Liver (tissue), 3 donors: ENCODE data around the gene ATAT1.

Experiments
- ATF3 ChIP-seq: IDR thresholded peaks from 2 replicates; pipeline ENCODE4 v1.6.1; 2016; ENCODE audit warnings: antibody characterized with exemption
- CTCF ChIP-seq: fragments of 150-350 bp; IDR thresholded peaks from 2 replicates; pipeline ENCODE4 v1.5.1; 2017; ENCODE audit warnings: improper control_type of control experiment, low read depth, low read length; ENCODE audit not compliant: missing input control
- EGR1 ChIP-seq, 2 donors: IDR thresholded peaks; 2 replicates each; pipeline ENCODE4 v1.6.1; 2016 to 2018; ENCODE audit warnings: antibody characterized with exemption in 2 of 2, low read depth in 2 of 2
- GABPA ChIP-seq, 2 donors: IDR thresholded peaks in 1 of 2; conservative IDR thresholded peaks in 1 of 2; 2 replicates each; pipeline ENCODE4 v1.6.1; 2016; ENCODE audit warnings: antibody characterized with exemption in 2 of 2, mild to moderate bottlenecking in 1 of 2, moderate library complexity in 1 of 2
- JUND ChIP-seq, 2 donors: IDR thresholded peaks; 2 replicates each; pipeline ENCODE4 v1.6.1; 2016; ENCODE audit warnings: antibody characterized with exemption in 2 of 2
- MAX ChIP-seq: IDR thresholded peaks from 2 replicates; pipeline ENCODE4 v1.6.1; 2016; ENCODE audit warnings: antibody characterized with exemption
- RAD21 ChIP-seq, 2 donors: IDR thresholded peaks; 2 replicates each; pipeline ENCODE4 v1.6.1; 2016; ENCODE audit warnings: antibody characterized with exemption in 2 of 2, mild to moderate bottlenecking in 2 of 2
- REST ChIP-seq: IDR thresholded peaks from 2 replicates; pipeline ENCODE4 v1.6.1; 2016; ENCODE audit warnings: antibody characterized with exemption, mild to moderate bottlenecking
- SP1 ChIP-seq: IDR thresholded peaks from 2 replicates; pipeline ENCODE4 v1.6.1; 2018; ENCODE audit warnings: antibody characterized with exemption, mild to moderate bottlenecking
- TAF1 ChIP-seq: conservative IDR thresholded peaks from 2 replicates; pipeline ENCODE4 v1.6.1; 2016; ENCODE audit warnings: antibody characterized with exemption, mild to moderate bottlenecking
- YY1 ChIP-seq: IDR thresholded peaks from 2 replicates; pipeline ENCODE4 v1.6.1; 2016; ENCODE audit warnings: antibody characterized with exemption, mild to moderate bottlenecking
- ZBTB33 ChIP-seq: IDR thresholded peaks from 2 replicates; pipeline ENCODE4 v1.6.1; 2016; ENCODE audit warnings: antibody characterized with exemption
- donor health status: healthy.
- donor health status: healthy.

GRCh38 chr6:30664994-30665767 is 38.5 kb downstream of the ATAT1 start:
- no peak for TF ChIP-seq CTCF
- no peak for TF ChIP-seq TAF1
- no peak for TF ChIP-seq MAX
- TF ChIP-seq YY1, result no peak
- TF ChIP-seq ZBTB33, result no peak
- TF ChIP-seq JUND (IDR thresholded peaks at IDR 0.05), result no peak
- no peak for TF ChIP-seq SP1
- no peak for TF ChIP-seq REST
- TF ChIP-seq RAD21 (IDR thresholded peaks at IDR 0.05), result no peak
- no peak for TF ChIP-seq EGR1 (IDR thresholded peaks at IDR 0.05; ENCODE audit: low read depth in 2 of 2)
- TF ChIP-seq GABPA (IDR thresholded peaks at IDR 0.05 in 1 of 2, conservative IDR thresholded peaks at IDR 0.05 in 1 of 2), result no peak
- TF ChIP-seq ATF3, result no peak
